ENCODE results near the gene EFEMP2.

The EFEMP2 gene

DNA sequence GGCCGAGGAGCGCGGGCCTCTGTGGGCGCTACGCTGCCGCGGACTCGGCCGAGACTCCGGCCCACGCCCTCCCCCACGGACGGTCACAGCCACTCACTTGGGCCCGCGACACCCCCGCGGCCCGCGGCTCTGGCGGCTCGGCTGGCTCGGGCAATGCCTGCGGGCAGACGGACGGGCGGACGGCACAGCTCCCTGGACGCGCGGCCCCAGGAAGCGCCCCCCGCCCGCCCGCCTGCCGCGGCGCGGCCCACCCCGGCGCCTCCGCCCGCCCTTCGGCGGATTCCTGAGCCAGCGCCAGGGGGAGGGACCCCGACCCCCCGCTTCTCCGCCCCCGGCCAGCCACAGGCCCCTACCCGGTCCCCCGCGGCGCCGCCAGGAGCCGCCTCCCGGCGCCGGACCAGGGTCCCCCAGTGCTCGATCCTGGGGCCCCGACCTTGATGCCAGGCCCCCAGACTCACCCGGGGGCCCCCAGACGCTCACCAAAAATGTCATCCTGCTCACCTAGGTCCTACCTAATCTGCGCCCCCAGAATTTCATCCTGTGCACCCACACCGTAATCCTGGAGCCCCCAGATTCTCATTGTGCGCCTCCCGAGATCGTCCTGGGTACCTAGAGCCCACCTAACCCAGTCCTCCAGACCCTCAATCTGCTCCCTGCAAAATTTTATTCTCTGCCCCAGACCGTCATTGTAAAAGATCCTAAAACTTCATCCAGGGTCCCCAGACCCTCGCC lies at the start of gene EFEMP2:
Gene EFEMP2 (minus strand): TSS at position 215 of the 732 bp plus-strand sequence. CDS start 446 bp downstream, outside the sequence.
- TF ChIP-seq SNAI2 (CRISPR knock-in tag; IDR thresholded peaks at IDR 0.05) = no peak
- no peak for TF ChIP-seq ZFP3 (CRISPR knock-in tag; IDR thresholded peaks at IDR 0.05)
- TF ChIP-seq ZNF8 (CRISPR knock-in tag; IDR thresholded peaks at IDR 0.05) = no peak
- TF ChIP-seq CSDC2 (CRISPR knock-in tag; IDR thresholded peaks at IDR 0.05) = no peak
- TF ChIP-seq ARNTL (CRISPR knock-in tag; IDR thresholded peaks at IDR 0.05; ENCODE audit: borderline replicate concordance, low read depth) = no peak
- no peak for TF ChIP-seq PATZ1 (CRISPR knock-in tag; IDR thresholded peaks at IDR 0.05; ENCODE audit: borderline replicate concordance)
- no peak for TF ChIP-seq BACH2 (CRISPR knock-in tag; IDR thresholded peaks at IDR 0.05; ENCODE audit: borderline replicate concordance)
- ATAC-seq = peak; percentile 6

- no peak for TF ChIP-seq OSR1 (CRISPR knock-in tag; IDR thresholded peaks at IDR 0.05)
- TF ChIP-seq, protein P1, sequence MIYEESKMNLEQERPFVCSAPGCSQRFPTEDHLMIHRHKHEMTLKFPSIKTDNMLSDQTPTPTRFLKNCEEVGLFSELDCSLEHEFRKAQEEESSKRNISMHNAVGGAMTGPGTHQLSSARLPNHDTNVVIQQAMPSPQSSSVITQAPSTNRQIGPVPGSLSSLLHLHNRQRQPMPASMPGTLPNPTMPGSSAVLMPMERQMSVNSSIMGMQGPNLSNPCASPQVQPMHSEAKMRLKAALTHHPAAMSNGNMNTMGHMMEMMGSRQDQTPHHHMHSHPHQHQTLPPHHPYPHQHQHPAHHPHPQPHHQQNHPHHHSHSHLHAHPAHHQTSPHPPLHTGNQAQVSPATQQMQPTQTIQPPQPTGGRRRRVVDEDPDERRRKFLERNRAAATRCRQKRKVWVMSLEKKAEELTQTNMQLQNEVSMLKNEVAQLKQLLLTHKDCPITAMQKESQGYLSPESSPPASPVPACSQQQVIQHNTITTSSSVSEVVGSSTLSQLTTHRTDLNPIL (CRISPR knock-in tag; IDR thresholded peaks at IDR 0.05; ENCODE audit: low read depth) = no peak
- TF ChIP-seq PPARA (CRISPR knock-in tag; IDR thresholded peaks at IDR 0.05; ENCODE audit: borderline replicate concordance) = no peak
- no peak for TF ChIP-seq RARB (CRISPR knock-in tag; IDR thresholded peaks at IDR 0.05)
- TF ChIP-seq, protein P2, sequence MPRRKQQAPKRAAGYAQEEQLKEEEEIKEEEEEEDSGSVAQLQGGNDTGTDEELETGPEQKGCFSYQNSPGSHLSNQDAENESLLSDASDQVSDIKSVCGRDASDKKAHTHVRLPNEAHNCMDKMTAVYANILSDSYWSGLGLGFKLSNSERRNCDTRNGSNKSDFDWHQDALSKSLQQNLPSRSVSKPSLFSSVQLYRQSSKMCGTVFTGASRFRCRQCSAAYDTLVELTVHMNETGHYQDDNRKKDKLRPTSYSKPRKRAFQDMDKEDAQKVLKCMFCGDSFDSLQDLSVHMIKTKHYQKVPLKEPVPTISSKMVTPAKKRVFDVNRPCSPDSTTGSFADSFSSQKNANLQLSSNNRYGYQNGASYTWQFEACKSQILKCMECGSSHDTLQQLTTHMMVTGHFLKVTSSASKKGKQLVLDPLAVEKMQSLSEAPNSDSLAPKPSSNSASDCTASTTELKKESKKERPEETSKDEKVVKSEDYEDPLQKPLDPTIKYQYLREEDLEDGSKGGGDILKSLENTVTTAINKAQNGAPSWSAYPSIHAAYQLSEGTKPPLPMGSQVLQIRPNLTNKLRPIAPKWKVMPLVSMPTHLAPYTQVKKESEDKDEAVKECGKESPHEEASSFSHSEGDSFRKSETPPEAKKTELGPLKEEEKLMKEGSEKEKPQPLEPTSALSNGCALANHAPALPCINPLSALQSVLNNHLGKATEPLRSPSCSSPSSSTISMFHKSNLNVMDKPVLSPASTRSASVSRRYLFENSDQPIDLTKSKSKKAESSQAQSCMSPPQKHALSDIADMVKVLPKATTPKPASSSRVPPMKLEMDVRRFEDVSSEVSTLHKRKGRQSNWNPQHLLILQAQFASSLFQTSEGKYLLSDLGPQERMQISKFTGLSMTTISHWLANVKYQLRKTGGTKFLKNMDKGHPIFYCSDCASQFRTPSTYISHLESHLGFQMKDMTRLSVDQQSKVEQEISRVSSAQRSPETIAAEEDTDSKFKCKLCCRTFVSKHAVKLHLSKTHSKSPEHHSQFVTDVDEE (CRISPR knock-in tag; IDR thresholded peaks at IDR 0.05) = no peak
- no peak for TF ChIP-seq ZC3H10 (CRISPR knock-in tag; IDR thresholded peaks at IDR 0.05)
- TF ChIP-seq GLIS3 (CRISPR knock-in tag; IDR thresholded peaks at IDR 0.05) = no peak
- no peak for TF ChIP-seq ESRRG (CRISPR knock-in tag; IDR thresholded peaks at IDR 0.05)
- TF ChIP-seq ISL1 (CRISPR knock-in tag; IDR thresholded peaks at IDR 0.05) = no peak
- no peak for TF ChIP-seq ZFP3 (CRISPR knock-in tag; IDR thresholded peaks at IDR 0.05)
- no peak for TF ChIP-seq CSRNP3 (CRISPR knock-in tag; IDR thresholded peaks at IDR 0.05)
- TF ChIP-seq SNAI2 (CRISPR knock-in tag; IDR thresholded peaks at IDR 0.05) = no peak
- TF ChIP-seq ZNF70 (CRISPR knock-in tag; IDR thresholded peaks at IDR 0.05) = no peak
- no peak for TF ChIP-seq ARNTL (CRISPR knock-in tag; IDR thresholded peaks at IDR 0.05; ENCODE audit: borderline replicate concordance, low read depth)
- TF ChIP-seq CSDC2 (CRISPR knock-in tag; IDR thresholded peaks at IDR 0.05) = no peak
- no peak for TF ChIP-seq ZNF565 (CRISPR knock-in tag; conservative IDR thresholded peaks at IDR 0.05; ENCODE audit: low read depth)
- no peak for TF ChIP-seq PATZ1 (CRISPR knock-in tag; IDR thresholded peaks at IDR 0.05; ENCODE audit: borderline replicate concordance)
These were observed 49.3 kb upstream of the EFEMP2 start for GRCh38 chr11:65921876-65922275.

GRCh38 chr11:65921033-65921555 lies 48.5 kb upstream of the EFEMP2 start:
- no peak for ATAC-seq
- no peak for TF ChIP-seq SNAI2 (CRISPR knock-in tag; IDR thresholded peaks at IDR 0.05)
- no peak for TF ChIP-seq ZNF565 (CRISPR knock-in tag; conservative IDR thresholded peaks at IDR 0.05; ENCODE audit: low read depth)
- TF ChIP-seq, protein P3, sequence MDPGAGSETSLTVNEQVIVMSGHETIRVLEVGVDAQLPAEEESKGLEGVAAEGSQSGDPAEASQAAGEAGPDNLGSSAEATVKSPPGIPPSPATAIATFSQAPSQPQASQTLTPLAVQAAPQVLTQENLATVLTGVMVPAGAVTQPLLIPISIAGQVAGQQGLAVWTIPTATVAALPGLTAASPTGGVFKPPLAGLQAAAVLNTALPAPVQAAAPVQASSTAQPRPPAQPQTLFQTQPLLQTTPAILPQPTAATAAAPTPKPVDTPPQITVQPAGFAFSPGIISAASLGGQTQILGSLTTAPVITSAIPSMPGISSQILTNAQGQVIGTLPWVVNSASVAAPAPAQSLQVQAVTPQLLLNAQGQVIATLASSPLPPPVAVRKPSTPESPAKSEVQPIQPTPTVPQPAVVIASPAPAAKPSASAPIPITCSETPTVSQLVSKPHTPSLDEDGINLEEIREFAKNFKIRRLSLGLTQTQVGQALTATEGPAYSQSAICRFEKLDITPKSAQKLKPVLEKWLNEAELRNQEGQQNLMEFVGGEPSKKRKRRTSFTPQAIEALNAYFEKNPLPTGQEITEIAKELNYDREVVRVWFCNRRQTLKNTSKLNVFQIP (CRISPR knock-in tag; IDR thresholded peaks at IDR 0.05; ENCODE audit: borderline replicate concordance, low read depth) = no peak

More at GRCh38 chr11:65921876-65922275, 49.3 kb upstream of the EFEMP2 start:
- no peak for ATAC-seq
